ENCODE measurements around the gene ENTPD7.

The ENTPD7 gene

GRCh38 chr10:99681553-99681952, 22.2 kb downstream of the ENTPD7 start:
- in situ Hi-C loops (cut with MboI; ENCODE audit: low pct_unique_long_range_greater_than_20kb, low sequenced_read_pairs) = no loop called here
- DNase-seq = no peak

GRCh38 chr10:99682032-99682431, 22.7 kb downstream of the ENTPD7 start:
- DNase-seq = no peak
- in situ Hi-C loops (cut with MboI; ENCODE audit: low pct_unique_long_range_greater_than_20kb, low sequenced_read_pairs) = no loop called here

- DNase-seq = peak; percentile 24
- in situ Hi-C loops (cut with MboI; ENCODE audit: low pct_unique_long_range_greater_than_20kb, low sequenced_read_pairs) = no loop called here
Measured at GRCh38 chr10:99682752-99683151, 23.4 kb downstream of the ENTPD7 start.

- peak; percentile 89 for DNase-seq
- in situ Hi-C loops (cut with MboI; ENCODE audit: low pct_unique_long_range_greater_than_20kb, low sequenced_read_pairs) = no loop called here
Measured at GRCh38 chr10:99685597-99685967, 26.3 kb downstream of the ENTPD7 start.

- in situ Hi-C loops (cut with MboI; ENCODE audit: low pct_unique_long_range_greater_than_20kb, low sequenced_read_pairs) = no loop called here
- DNase-seq = no peak
Measured at GRCh38 chr10:99689461-99689860, 30.2 kb downstream of the ENTPD7 start.

GRCh38 chr10:99693933-99694583, 34.7 kb downstream of the ENTPD7 start:
- no peak for DNase-seq
- in situ Hi-C loops (cut with MboI; ENCODE audit: low pct_unique_long_range_greater_than_20kb, low sequenced_read_pairs) = no loop called here

- DNase-seq = no peak
Measured at GRCh38 chr10:99695761-99696160, 36.5 kb downstream of the ENTPD7 start.

GRCh38 chr10:99698504-99699080, 39.3 kb downstream of the ENTPD7 start:
- peak; percentile 20 for DNase-seq
- in situ Hi-C loops (cut with MboI; ENCODE audit: low pct_unique_long_range_greater_than_20kb, low sequenced_read_pairs) = no loop called here

More at GRCh38 chr10:99695761-99696160, 36.5 kb downstream of the ENTPD7 start:
- in situ Hi-C loops (cut with MboI; ENCODE audit: low pct_unique_long_range_greater_than_20kb, low sequenced_read_pairs) = no loop called here

- DNase-seq = no peak
- in situ Hi-C loops (cut with MboI; ENCODE audit: low pct_unique_long_range_greater_than_20kb, low sequenced_read_pairs) = loop anchor here (25.0 kb wide), 1 partner anchor 263 kb away; the partner anchor contains the start of gene GOT1
Measured at GRCh38 chr10:99700649-99701048, 41.3 kb downstream of the ENTPD7 start.

- in situ Hi-C loops (cut with MboI; ENCODE audit: low pct_unique_long_range_greater_than_20kb, low sequenced_read_pairs) = loop anchor here (25.0 kb wide), 1 partner anchor 271 kb away; the partner anchor contains the start of gene GOT1
- no peak for DNase-seq
Measured at GRCh38 chr10:99708428-99709012, 49.2 kb downstream of the ENTPD7 start.

GRCh38 chr10:99709480-99710229, 50.3 kb downstream of the ENTPD7 start:
- DNase-seq = no peak
- in situ Hi-C loops (cut with MboI; ENCODE audit: low pct_unique_long_range_greater_than_20kb, low sequenced_read_pairs) = loop anchor here (25.0 kb wide), 1 partner anchor 272 kb away; the partner anchor contains the start of gene GOT1

- DNase-seq = peak; percentile 78
- in situ Hi-C loops (cut with MboI; ENCODE audit: low pct_unique_long_range_greater_than_20kb, low sequenced_read_pairs) = loop anchor here (25.0 kb wide), 1 partner anchor 274 kb away; the partner anchor contains the start of gene GOT1
Measured at GRCh38 chr10:99711129-99711719, 51.9 kb downstream of the ENTPD7 start.

GRCh38 chr10:99714446-99714845, 55.1 kb downstream of the ENTPD7 start:
- DNase-seq = no peak
- in situ Hi-C loops (cut with MboI; ENCODE audit: low pct_unique_long_range_greater_than_20kb, low sequenced_read_pairs) = loop anchor here (25.0 kb wide), 1 partner anchor 277 kb away; the partner anchor contains the start of gene GOT1

GRCh38 chr10:99720387-99720786, 61.1 kb downstream of the ENTPD7 start:
- in situ Hi-C loops (cut with MboI; ENCODE audit: low pct_unique_long_range_greater_than_20kb, low sequenced_read_pairs) = loop anchor here (25.0 kb wide), 1 partner anchor 283 kb away; the partner anchor contains the start of gene GOT1

GRCh38 chr10:99730026-99730425, 70.7 kb downstream of the ENTPD7 start:
- DNase-seq = no peak
- in situ Hi-C loops (cut with MboI; ENCODE audit: low pct_unique_long_range_greater_than_20kb, low sequenced_read_pairs) = no loop called here

More at GRCh38 chr10:99720387-99720786, 61.1 kb downstream of the ENTPD7 start:
- DNase-seq = no peak

- DNase-seq = no peak
- in situ Hi-C loops (cut with MboI; ENCODE audit: low pct_unique_long_range_greater_than_20kb, low sequenced_read_pairs) = no loop called here
Measured at GRCh38 chr10:99731306-99732032, 72.2 kb downstream of the ENTPD7 start.

- DNase-seq = peak; percentile 98
- in situ Hi-C loops (cut with MboI; ENCODE audit: low pct_unique_long_range_greater_than_20kb, low sequenced_read_pairs) = no loop called here
Measured at GRCh38 chr10:99732033-99732842, 72.9 kb downstream of the ENTPD7 start, which contains the start of the genes COX15 and CUTC. COX15 (minus strand) TSS chr10:99732127; CDS start chr10:99732049, 78 bp downstream. CUTC (plus strand) TSS chr10:99732234; CDS start chr10:99732349, 115 bp downstream.
